SU-DHL-6 (cell line): ENCODE data around the gene TSSK3.

ENCODE experiments used
- H2AFZ ChIP-seq: fragments of 200-600 bp; sonication (generic); 2 replicates; pipeline ENCODE4 v1.6.1; 2014; ENCODE audit warnings: low read depth, mild to moderate bottlenecking, moderate library complexity, mixed read lengths, antibody characterized with exemption, low read length; ENCODE audit not compliant: severe bottlenecking
- H3F3A ChIP-seq: fragments of 200-600 bp; shearing (Covaris generic); 2 replicates; pipeline ENCODE4 v1.6.0; 2016; ENCODE audit warnings: antibody characterized with exemption, mild to moderate bottlenecking; ENCODE audit not compliant: insufficient read depth
- H3K27ac ChIP-seq: fragments of 200-600 bp; sonication (generic); 2 replicates; pipeline ENCODE4 v1.5.1; 2016; ENCODE audit warnings: low read depth, mild to moderate bottlenecking, low read length, moderate library complexity, mixed read lengths
- H3K27me3 ChIP-seq: fragments of 200-600 bp; sonication (generic), shearing (Covaris generic); 2 replicates; pipeline ENCODE4 v1.6.0; 2014; ENCODE audit warnings: mild to moderate bottlenecking, low read length
- H3K36me3 ChIP-seq: fragments of 200-600 bp; sonication (generic); 2 replicates; pipeline ENCODE4 v1.6.1; 2014; ENCODE audit warnings: mild to moderate bottlenecking, low read length, mixed read lengths
- H3K4me2 ChIP-seq: fragments of 300-600, 200-600 bp; shearing (Covaris generic), sonication (generic); 2 replicates; pipeline ENCODE4 v1.6.0; 2014; ENCODE audit warnings: low read length, low read depth, mild to moderate bottlenecking; ENCODE audit not compliant: poor library complexity, severe bottlenecking
- H3K4me3 ChIP-seq: fragments of 200-600 bp; sonication (generic); 2 replicates; pipeline ENCODE4 v1.5.1; 2014; ENCODE audit warnings: antibody characterized with exemption, low read length, mild to moderate bottlenecking, mixed read lengths; ENCODE audit not compliant: insufficient read depth, poor library complexity, severe bottlenecking
- H3K79me2 ChIP-seq: fragments of 200-600 bp; sonication (generic); 2 replicates; pipeline ENCODE4 v1.6.1; 2014; ENCODE audit warnings: mild to moderate bottlenecking, low read length, moderate library complexity; ENCODE audit not compliant: insufficient read depth
- H3K9ac ChIP-seq: fragments of 200-600 bp; sonication (generic); 2 replicates; pipeline ENCODE4 v1.7.0; 2014; ENCODE audit warnings: mild to moderate bottlenecking, low read length
- H3K9me2 ChIP-seq: fragments of 200-600 bp; sonication (generic); replicated peaks from 2 replicates; pipeline ENCODE4 v1.6.1; 2014; ENCODE audit warnings: low read length; ENCODE audit not compliant: insufficient read depth
- H3K9me3 ChIP-seq: fragments of 200-600 bp; sonication (generic); 2 replicates; pipeline ENCODE4 v1.6.1; 2014; ENCODE audit warnings: low read length, mixed read lengths; ENCODE audit not compliant: insufficient read depth
- H4K20me1 ChIP-seq: fragments of 200-600 bp; sonication (generic); 2 replicates; pipeline ENCODE4 v1.6.1; 2014; ENCODE audit warnings: low read depth, mild to moderate bottlenecking, antibody characterized with exemption, low read length, moderate library complexity, mixed read lengths
- EZH2phosphoT487 ChIP-seq: fragments of 200-600 bp; sonication (generic), shearing (Covaris generic); conservative IDR thresholded peaks from 2 replicates; pipeline ENCODE4 v1.6.1; 2018; ENCODE audit warnings: mild to moderate bottlenecking, antibody characterized with exemption, low read length, moderate library complexity, mixed read lengths
- TF ChIP-seq, protein P1 (sequence below): fragments of 200-600 bp; sonication (generic); IDR thresholded peaks from one replicate; pipeline ENCODE4 v1.5.1; 2017; ENCODE audit warnings: antibody characterized with exemption, mild to moderate bottlenecking, low read length, moderate library complexity; ENCODE audit not compliant: insufficient read depth, poor library complexity, severe bottlenecking

TSSK3 gene

DNA sequence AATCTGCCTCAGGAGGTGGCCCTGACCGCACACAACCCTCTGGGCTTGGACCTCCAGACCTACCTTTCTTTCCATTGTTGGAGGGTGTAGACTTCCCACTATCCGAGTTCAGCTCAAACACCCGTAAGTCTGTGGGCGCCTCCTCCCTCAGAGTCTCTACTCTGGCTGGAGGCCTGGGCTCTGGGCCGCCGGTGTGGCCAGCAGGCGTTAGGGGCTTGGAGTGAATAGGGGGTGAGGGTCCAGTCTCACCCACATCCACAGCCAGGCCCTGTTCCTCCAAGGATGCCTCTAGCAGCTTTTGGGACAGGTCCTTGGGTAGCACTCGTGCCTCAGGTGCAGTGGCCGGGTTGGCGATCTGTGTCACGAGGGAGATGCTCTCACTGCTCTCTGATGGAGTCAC lies 13.9 kb downstream of the TSSK3 start:
- H3K79me2 ChIP-seq = no peaks in the 10 kb centered on the region
- H2AFZ ChIP-seq = no peak overlapping the region
- no peaks in the 10 kb centered on the region for H3K27me3 ChIP-seq
- H3K4me3 ChIP-seq = no peak overlapping the region
- no peaks in the 10 kb centered on the region for H4K20me1 ChIP-seq
- H3K9me3 ChIP-seq = no peaks in the 10 kb centered on the region
- no peaks in the 10 kb centered on the region for H3F3A ChIP-seq
- no peak overlapping the region for H3K27ac ChIP-seq
- H3K9ac ChIP-seq = no peak overlapping the region
- no peaks in the 10 kb centered on the region for H3K36me3 ChIP-seq
- no peak overlapping the region for H3K4me2 ChIP-seq
- no peaks in the 10 kb centered on the region for H3K9me2 ChIP-seq
- no peak for TF ChIP-seq EZH2phosphoT487
- TF ChIP-seq, protein P1, sequence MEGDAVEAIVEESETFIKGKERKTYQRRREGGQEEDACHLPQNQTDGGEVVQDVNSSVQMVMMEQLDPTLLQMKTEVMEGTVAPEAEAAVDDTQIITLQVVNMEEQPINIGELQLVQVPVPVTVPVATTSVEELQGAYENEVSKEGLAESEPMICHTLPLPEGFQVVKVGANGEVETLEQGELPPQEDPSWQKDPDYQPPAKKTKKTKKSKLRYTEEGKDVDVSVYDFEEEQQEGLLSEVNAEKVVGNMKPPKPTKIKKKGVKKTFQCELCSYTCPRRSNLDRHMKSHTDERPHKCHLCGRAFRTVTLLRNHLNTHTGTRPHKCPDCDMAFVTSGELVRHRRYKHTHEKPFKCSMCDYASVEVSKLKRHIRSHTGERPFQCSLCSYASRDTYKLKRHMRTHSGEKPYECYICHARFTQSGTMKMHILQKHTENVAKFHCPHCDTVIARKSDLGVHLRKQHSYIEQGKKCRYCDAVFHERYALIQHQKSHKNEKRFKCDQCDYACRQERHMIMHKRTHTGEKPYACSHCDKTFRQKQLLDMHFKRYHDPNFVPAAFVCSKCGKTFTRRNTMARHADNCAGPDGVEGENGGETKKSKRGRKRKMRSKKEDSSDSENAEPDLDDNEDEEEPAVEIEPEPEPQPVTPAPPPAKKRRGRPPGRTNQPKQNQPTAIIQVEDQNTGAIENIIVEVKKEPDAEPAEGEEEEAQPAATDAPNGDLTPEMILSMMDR = no peak

GRCh38 chr1:32377541-32378220 lies 15.3 kb downstream of the TSSK3 start:
- Histone ChIP-seq H3K36me3 (no peaks in the 10 kb centered on the region), H3K79me2 (no peaks in the 10 kb centered on the region), H3F3A (no peaks in the 10 kb centered on the region), H3K9me3 (no peaks in the 10 kb centered on the region), H3K4me3 (no peak overlapping the region), H2AFZ (no peak overlapping the region), H3K27ac (no peak overlapping the region), H4K20me1 (no peaks in the 10 kb centered on the region), H3K9me2 (no peaks in the 10 kb centered on the region), H3K9ac (no peak overlapping the region), H3K4me2 (no peak overlapping the region), H3K27me3 (no peaks in the 10 kb centered on the region)
- TF ChIP-seq, protein P1 = no peak
- no peak for TF ChIP-seq EZH2phosphoT487

- no peak overlapping the region for H3K27ac ChIP-seq
- H3K9me2 ChIP-seq = no peaks in the 10 kb centered on the region
- H3K4me3 ChIP-seq = no peak overlapping the region
- no peaks in the 10 kb centered on the region for H3K36me3 ChIP-seq
- no peak for TF ChIP-seq EZH2phosphoT487
- TF ChIP-seq, protein P1 = no peak
- H3K27me3 ChIP-seq = no peaks in the 10 kb centered on the region
- no peak overlapping the region for H2AFZ ChIP-seq
- H3F3A ChIP-seq = no peaks in the 10 kb centered on the region; the same call in 1 of the 2 replicates
- H3K9me3 ChIP-seq = no peaks in the 10 kb centered on the region
- no peak overlapping the region for H3K4me2 ChIP-seq
- no peaks in the 10 kb centered on the region for H3K79me2 ChIP-seq
- H3K9ac ChIP-seq = no peak overlapping the region
- no peaks in the 10 kb centered on the region for H4K20me1 ChIP-seq
Measured at GRCh38 chr1:32380057-32380456, 17.7 kb downstream of the TSSK3 start.
